Effector CD8-positive, alpha-beta T cell (primary cell): ENCODE measurements around the gene PPP2R1B.

Experiments
- DNase-seq: peaks from one replicate; lab custom pipeline; 2025; lab: John Stamatoyannopoulos, UW

The PPP2R1B gene

GRCh38 chr11:111693224-111693937, 72.8 kb downstream of the PPP2R1B start:
- DNase-seq, result no peak

GRCh38 chr11:111691741-111692140, 74.4 kb downstream of the PPP2R1B start:
- DNase-seq, result no peak

DNA sequence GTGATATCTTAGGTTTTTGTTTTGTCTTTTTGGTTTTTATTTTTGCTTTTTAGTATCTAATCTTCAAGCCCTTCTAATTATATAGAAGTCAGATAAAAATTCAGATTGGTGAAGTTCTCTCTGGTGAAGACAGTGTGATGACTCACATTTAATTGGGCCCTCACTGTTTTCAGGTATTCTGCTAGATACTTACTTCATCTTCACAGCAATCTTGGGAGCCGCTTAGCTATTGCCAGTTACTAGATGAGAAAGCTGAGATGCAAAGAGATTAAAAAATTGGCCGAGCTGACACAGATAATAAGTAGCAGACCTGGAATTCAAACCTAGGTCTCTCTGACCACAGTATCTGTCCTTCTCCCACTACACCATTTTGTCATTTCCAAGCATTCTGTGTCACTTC, 75.0 kb downstream of the PPP2R1B start:
- DNase-seq, result no peak

GRCh38 chr11:111688013-111688412, 78.2 kb downstream of the PPP2R1B start:
- no peak for DNase-seq

DNA sequence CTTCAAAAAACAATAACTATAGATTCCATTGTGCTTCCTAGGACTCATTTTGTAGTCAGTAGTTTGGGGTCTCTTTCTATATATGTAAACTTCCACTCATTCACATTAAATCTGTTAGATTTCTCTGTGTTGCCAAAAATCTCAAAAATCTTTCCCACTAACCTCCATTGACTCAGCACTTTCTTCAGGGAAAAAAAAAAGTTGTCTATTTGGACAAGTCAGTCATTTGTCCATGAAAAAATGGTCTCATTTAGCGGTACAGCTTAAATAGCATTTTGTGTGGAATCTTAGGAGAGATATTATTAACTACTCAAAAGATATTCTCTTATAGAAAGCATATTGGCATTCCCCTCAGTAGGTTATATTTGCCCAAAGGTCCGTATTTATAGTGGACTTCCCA, 81.9 kb downstream of the PPP2R1B start:
- DNase-seq, result no peak

- no peak for DNase-seq
These were observed 82.4 kb downstream of the PPP2R1B start for GRCh38 chr11:111683806-111684205.

GRCh38 chr11:111680486-111681175, 85.6 kb downstream of the PPP2R1B start:
- no peak for DNase-seq
